HG03575 (cell line): Measurements from ENCODE around the gene HSPA8.
A peak's percentile ranks its signal among the peaks of the same experiment; 100 is the strongest.
"Not testable (repeated sequence)": the region's sequence is repeated elsewhere in the genome, so short reads cannot be mapped to it uniquely, and the experiment has no call there.

Experiments used
- ATAC-seq: cut with Tn5 transposase; IDR thresholded peaks from one replicate; pipeline ENCODE4 v1.9.1; 2021; ENCODE audit not compliant: unreplicated experiment, insufficient number of reproducible peaks, low FRiP score; ENCODE audit errors: extremely low read depth

Gene HSPA8

DNA sequence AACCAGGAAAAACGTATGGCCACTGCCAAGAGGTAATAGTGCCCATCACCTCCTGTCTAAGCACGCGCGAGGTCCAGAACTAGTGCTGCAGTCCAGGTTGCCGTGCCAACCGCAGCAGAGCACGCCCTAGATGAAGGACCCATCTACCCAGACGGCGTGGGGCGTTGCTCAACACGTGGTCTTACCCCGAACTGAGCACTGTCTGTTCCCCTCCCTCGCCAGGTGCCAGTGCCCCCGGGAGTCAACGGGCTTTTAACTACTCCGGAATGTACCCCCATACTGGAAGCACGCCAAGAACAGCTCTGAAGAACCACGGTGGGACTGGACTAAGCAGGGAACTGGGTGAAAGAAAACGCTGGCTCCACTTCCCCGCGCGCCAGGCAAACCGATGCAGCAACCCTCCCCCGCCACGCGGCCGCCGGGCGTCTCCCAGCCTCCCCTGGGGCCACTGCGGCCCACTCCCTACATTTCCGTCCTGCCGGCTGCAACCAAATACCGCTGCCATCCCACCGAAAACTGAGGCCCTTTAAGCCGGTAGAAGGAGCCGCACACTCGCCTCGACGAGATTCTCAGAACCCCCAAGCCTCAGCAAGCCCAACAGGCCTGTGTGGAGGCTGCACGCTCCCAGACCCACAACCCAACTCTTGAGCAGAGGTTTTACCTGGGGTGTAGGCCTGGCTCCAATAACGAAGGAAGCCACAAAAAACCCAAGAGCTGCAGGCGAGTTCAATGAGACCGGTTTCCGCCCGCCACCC lies at the start of gene HSPA8:
TSS of gene HSPA8 (minus strand) at position 734 of the 755 bp plus-strand sequence. CDS start 812 bp downstream, outside the sequence.
- ATAC-seq = no peak

- no peak for ATAC-seq
Observed at GRCh38 chr11:123111465-123111864, 49.5 kb upstream of the HSPA8 start.

DNA sequence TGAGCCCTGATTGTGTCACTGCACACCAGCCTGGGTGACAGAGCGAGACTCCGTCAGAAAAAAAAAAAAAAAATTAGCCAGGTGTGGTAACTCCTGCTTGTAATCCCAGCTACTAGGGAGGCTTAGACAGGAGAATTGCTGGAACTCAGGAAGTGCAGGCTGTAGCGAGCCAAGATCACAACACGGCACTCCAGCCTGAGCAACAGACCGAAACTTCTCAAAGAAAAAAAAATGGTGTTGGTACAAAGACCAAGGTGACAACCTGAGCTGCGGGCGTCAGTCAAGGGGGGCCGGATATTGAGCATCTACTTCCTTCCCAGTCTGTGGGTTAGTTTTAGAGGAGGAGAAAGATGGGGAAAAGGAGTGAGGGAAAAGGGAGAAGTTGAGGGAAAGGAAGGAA lies 48.5 kb upstream of the HSPA8 start:
- no peak for ATAC-seq

GRCh38 chr11:123107945-123108495 lies 46.1 kb upstream of the HSPA8 start:
- no peak for ATAC-seq

GRCh38 chr11:123104697-123105096 lies 42.8 kb upstream of the HSPA8 start:
- no peak for ATAC-seq

DNA sequence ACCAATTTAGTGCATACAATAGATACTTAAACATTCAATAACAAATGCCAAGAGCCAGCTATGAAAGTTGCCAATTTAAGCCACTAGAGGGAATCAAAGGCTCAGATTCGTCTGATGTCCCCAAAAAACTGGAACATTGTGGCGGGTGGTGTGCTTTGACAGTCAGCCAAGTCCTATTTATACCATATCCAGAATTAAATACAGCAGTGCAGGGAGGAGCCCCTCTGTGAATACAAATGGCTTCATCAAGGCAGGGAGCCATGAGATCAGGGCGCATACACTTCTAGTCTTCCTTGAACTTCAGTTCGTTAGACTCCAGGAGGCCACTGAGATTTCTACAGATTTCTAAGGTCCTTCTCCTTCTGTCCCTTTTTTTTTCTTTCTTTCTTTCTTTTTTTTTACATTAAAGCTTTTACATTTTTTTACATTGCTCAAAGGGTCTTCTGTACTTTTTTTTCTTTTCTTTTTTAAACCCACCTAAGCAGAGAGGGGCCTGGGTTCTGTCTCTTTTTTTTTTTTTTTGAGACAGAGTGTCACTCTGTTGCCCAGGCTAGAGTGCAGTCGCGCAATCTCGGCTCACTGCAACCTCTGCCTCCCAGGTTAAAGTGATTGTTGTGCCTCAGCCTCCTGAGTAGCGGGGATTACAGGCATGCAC lies 41.5 kb upstream of the HSPA8 start:
- no peak for ATAC-seq

DNA sequence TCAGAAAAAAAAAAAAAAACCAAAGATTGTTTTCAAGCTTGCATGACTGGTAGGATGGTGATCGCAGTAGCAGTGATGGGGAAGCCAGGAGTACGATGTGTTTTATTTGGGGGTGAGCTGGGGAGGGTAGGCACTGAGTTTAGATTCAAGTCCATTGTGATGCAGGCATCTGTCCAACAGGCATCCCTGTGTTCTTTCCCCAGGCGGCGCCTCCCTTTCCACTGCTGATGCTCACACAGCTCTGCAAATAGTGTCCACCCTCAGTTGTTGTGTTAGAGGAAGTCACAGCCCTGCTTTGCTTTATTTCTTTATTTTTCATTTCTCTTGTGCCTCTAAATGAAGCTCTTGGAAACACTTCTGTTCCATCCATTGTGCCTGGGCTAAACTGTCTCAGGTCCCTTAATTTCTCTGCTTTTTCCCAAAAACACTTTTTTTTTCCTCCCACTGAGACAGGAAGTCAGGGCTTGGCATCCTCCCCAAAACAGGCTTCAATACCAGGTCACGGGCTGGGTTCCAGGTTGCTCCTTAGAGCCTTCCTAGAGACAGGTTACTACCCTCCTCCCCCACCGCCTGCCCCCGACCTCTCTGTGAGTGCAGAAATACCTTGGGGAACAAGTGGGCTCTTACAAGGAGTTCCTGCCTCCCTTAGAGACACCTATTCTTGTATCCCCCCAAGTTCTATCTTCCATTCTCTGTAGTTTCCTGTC lies 38.6 kb upstream of the HSPA8 start:
- no peak for ATAC-seq

- no peak for ATAC-seq
Observed at GRCh38 chr11:123098990-123099389, 37.1 kb upstream of the HSPA8 start.

DNA sequence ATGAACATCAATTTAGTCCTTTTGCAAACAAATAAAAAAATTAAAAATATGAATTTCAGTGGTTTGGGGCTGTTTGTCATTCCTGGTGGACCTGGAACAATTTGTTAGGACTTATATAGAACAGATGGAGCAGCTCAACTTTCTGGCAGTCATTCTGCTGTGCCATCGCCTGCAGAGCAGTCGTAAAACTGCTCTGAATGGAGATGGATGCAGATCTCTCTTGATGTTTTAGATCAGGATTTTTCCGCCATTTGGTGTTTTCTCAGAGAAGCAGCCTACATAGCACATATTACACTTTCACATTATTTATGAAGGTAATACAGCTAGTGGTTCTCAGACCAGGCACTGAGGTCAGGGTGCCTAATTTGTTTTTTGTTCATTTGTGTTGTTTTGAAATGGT lies 31.8 kb upstream of the HSPA8 start:
- ATAC-seq = no peak

DNA sequence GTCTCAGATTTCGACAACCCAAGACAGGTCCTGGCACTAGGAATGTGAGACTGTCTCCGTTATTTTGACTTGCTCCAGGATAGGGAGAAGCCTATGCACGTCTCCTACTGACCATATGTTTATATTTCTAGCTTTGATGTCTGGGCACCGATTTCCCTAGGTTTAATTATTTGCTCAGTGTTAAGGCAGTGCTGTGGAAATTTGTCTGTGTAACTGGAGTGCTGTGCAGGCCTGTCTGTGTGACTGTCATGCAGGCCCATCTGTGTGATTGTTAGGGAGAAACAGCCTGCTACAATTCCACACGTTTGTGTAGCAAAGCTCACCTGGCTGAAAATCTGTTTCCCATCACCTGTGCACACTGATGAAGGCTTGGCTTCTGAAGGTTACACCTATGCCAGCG lies 29.6 kb upstream of the HSPA8 start:
- no peak for ATAC-seq

- ATAC-seq = not testable (repeated sequence)
Observed at GRCh38 chr11:123090168-123090567, 28.2 kb upstream of the HSPA8 start.

- ATAC-seq = not testable (repeated sequence)
Observed at GRCh38 chr11:123088896-123089295, 27.0 kb upstream of the HSPA8 start.

- peak; percentile 64 for ATAC-seq
Observed at GRCh38 chr11:123087657-123088056, 25.7 kb upstream of the HSPA8 start.

- no peak for ATAC-seq
Observed at GRCh38 chr11:123086305-123086704, 24.4 kb upstream of the HSPA8 start.

DNA sequence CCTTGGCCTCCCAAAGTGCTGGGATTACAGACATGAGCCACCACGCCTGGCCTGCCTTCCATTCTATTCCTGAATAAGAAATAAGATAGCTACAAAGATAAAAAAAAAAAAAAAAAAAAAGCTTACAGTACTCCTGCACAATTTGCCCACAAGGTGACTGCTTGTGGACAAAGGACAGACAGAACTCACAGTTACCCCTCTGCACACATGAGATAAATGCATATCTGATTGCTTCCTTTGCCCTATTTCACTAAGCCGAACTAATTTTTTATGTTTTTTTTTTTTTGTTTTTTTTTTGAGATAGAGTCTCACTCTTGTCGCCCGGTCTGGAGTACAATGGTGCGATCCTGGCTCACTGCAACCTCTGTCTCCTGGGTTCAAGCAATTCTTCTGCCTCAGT lies 23.6 kb upstream of the HSPA8 start:
- no peak for ATAC-seq

GRCh38 chr11:123084454-123084853 lies 22.5 kb upstream of the HSPA8 start:
- ATAC-seq = no peak

DNA sequence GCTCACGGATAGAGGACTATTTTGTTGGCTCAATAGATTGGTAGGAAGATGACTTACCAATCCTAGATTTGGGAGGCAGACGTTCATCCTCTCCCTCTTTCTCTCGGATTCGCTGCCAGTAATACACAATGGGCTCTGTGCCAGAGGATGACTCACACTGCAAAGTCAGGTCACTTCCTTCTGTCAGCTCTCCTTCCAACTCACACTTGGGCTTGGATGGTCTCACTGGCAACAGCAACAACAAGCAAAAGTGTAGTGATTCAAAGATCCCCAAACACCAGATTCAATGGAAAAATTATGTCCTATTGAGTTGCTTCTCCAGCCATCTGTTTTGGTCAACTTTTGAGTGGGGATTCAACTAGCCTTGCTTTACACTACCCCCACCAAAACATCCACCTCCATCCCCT lies 21.7 kb upstream of the HSPA8 start:
- ATAC-seq = no peak

- ATAC-seq = no peak
Observed at GRCh38 chr11:123082977-123083376, 21.0 kb upstream of the HSPA8 start.

GRCh38 chr11:123080015-123080414 lies 18.1 kb upstream of the HSPA8 start:
- no peak for ATAC-seq

GRCh38 chr11:123076484-123076883 lies 14.5 kb upstream of the HSPA8 start:
- ATAC-seq = no peak
